HepG2 (cell line): Measurements from ENCODE around the gene NTM. TPM values are rescaled to one million over a fixed set of nuclear protein-coding genes. Genes with fewer than 3 reads are reported as not detected.

Experiments
- ARNTL ChIP-seq: sonication (generic); formaldehyde crosslinking; IDR thresholded peaks from 2 replicates; pipeline ENCODE4 v1.4.0; 2020; ENCODE audit warnings: mild to moderate bottlenecking, missing genetic modification reagents
- HDAC2 ChIP-seq: sonication (generic); formaldehyde crosslinking; IDR thresholded peaks from 2 replicates; pipeline ENCODE4 v1.4.0; 2020; ENCODE audit warnings: missing genetic modification reagents
- HNRNPH1 ChIP-seq: fragments of 200-400 bp; formaldehyde crosslinking; optimal IDR thresholded peaks from 2 replicates; pipeline ENCODE3; 2017; ENCODE audit warnings: mild to moderate bottlenecking, low read depth, low read length
- IRX3 ChIP-seq: sonication (generic); formaldehyde crosslinking; IDR thresholded peaks from 2 replicates; pipeline ENCODE4 v1.8.1; 2023; ENCODE audit warnings: mild to moderate bottlenecking, low read depth, missing genetic modification reagents, borderline replicate concordance
- JUNB ChIP-seq: sonication (generic); formaldehyde crosslinking; IDR thresholded peaks from 2 replicates; pipeline ENCODE4 v1.8.0; 2022; ENCODE audit warnings: missing genetic modification reagents, mild to moderate bottlenecking, borderline replicate concordance
- LCORL ChIP-seq, 2 experiments: fragments of 450-650 bp in 1 of 2; sonication (generic) in 1 of 2; formaldehyde crosslinking in 1 of 2; IDR thresholded peaks; 2 replicates each; pipeline versions ENCODE4 v1.5.0 to v1.6.1; 2017 to 2020; ENCODE audit warnings: antibody characterized with exemption in 1 of 2, missing genetic modification reagents in 1 of 2
- MED1 ChIP-seq: sonication (generic); formaldehyde crosslinking; IDR thresholded peaks from 2 replicates; pipeline ENCODE4 v1.4.0; 2020; ENCODE audit warnings: missing genetic modification reagents
- MZF1 ChIP-seq: sonication (generic); formaldehyde crosslinking; IDR thresholded peaks from 2 replicates; pipeline ENCODE4 v1.8.1; 2023; ENCODE audit warnings: mild to moderate bottlenecking, missing genetic modification reagents, borderline replicate concordance
- ZHX1 ChIP-seq: sonication (generic); formaldehyde crosslinking; IDR thresholded peaks from 2 replicates; pipeline ENCODE4 v1.8.1; 2022; ENCODE audit warnings: low read depth, mild to moderate bottlenecking, missing genetic modification reagents
- ZNF20 ChIP-seq: sonication (generic); formaldehyde crosslinking; IDR thresholded peaks from 2 replicates; pipeline ENCODE4 v1.4.0; 2020; ENCODE audit warnings: mild to moderate bottlenecking, moderate library complexity, missing genetic modification reagents
- polyA plus RNA-seq, 8 experiments: library from polyadenylated mRNA; depleted of rRNA in 3 of 8; stranded (reverse) in 7 of 8; unstranded in 1 of 8; fragments of >200 nt; fragmentation: Illumina TruSeq in 4 of 8; extraction: Trizol in 4 of 8; gene quantifications; 2 replicates each; pipeline versions ENCODE4 v1.2.1 to v1.2.3, GENCODE V29; 2011 to 2016; ENCODE audit warnings: low read depth in 4 of 8, missing spikeins in 1 of 8, mixed read lengths in 1 of 8; ENCODE audit not compliant: insufficient read depth in 1 of 8
- total RNA-seq, 5 experiments: library from RNA; depleted of rRNA; stranded (reverse); fragments of >200 nt; fragmentation: Illumina TruSeq; extraction: Trizol; gene quantifications; 2 replicates each; pipeline ENCODE4 v1.2.3, GENCODE V29; 2016; ENCODE audit warnings: low read depth in 1 of 5
- TF ChIP-seq, protein P1 (sequence below): sonication (generic); formaldehyde crosslinking; IDR thresholded peaks from 2 replicates; pipeline ENCODE4 v1.9.0; 2021; ENCODE audit warnings: missing genetic modification reagents, borderline replicate concordance

Gene NTM
- total and polyA plus RNA-seq, 2 of the 13 experiments (the other 11 are each of a cell fraction or from before 2014, with no cell fraction given), result not detected

DNA sequence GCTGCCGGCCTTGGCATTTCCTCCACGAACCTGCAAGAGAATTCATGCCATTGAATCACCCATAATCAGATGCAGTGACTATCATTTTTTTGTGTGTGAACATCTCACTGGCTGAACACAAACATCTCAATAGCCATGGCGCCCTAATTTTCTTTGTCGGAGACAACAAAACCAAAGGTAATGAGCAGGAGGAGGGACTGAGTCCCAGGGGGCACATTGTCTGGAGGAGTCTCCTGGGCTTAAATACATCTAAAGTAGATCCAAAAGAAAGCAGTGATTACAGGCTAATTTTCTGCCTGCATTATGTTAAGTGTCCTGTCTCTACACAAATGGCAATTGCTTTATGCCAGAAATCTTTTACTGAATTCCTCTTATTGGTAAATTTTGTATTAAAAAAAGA lies 113.5 kb downstream of the NTM start (continued):
- TF ChIP-seq MED1 (no peak), ARNTL (no peak), ZNF20 (CRISPR knock-in tag) (no peak), MZF1 (no peak), ZHX1 (CRISPR knock-in tag) (no peak), HNRNPH1 (no peak), JUNB (no peak), LCORL (IDR thresholded peaks at IDR 0.05) (no peak), LCORL (CRISPR knock-in tag; IDR thresholded peaks at IDR 0.05) (no peak), HDAC2 (CRISPR knock-in tag) (no peak), IRX3 (CRISPR knock-in tag) (no peak)
- TF ChIP-seq, protein P1, sequence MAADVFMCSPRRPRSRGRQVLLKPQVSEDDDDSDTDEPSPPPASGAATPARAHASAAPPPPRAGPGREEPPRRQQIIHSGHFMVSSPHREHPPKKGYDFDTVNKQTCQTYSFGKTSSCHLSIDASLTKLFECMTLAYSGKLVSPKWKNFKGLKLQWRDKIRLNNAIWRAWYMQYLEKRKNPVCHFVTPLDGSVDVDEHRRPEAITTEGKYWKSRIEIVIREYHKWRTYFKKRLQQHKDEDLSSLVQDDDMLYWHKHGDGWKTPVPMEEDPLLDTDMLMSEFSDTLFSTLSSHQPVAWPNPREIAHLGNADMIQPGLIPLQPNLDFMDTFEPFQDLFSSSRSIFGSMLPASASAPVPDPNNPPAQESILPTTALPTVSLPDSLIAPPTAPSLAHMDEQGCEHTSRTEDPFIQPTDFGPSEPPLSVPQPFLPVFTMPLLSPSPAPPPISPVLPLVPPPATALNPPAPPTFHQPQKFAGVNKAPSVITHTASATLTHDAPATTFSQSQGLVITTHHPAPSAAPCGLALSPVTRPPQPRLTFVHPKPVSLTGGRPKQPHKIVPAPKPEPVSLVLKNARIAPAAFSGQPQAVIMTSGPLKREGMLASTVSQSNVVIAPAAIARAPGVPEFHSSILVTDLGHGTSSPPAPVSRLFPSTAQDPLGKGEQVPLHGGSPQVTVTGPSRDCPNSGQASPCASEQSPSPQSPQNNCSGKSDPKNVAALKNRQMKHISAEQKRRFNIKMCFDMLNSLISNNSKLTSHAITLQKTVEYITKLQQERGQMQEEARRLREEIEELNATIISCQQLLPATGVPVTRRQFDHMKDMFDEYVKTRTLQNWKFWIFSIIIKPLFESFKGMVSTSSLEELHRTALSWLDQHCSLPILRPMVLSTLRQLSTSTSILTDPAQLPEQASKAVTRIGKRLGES (CRISPR knock-in tag), result no peak
